Ovary (tissue), 3 donors: Measurements from ENCODE around the gene SWSAP1.

Experiments used
- EP300 ChIP-seq: sonication (generic); formaldehyde crosslinking; IDR thresholded peaks from one replicate; pipeline ENCODE4 v1.6.1; 2017; ENCODE audit warnings: antibody characterized with exemption
- POLR2A ChIP-seq: fragments of 450-650 bp; IDR thresholded peaks from one replicate; pipeline ENCODE4 v1.6.1; 2017; ENCODE audit warnings: antibody characterized with exemption, mild to moderate bottlenecking, moderate library complexity
- TF ChIP-seq, protein P1 (sequence below), 3 donors: fragments of 450-650 bp in 2 of 3; fragments of 200-600 bp in 1 of 3; IDR thresholded peaks; one replicate each; pipeline versions ENCODE4 v1.5.1 to v1.8.0; 2016 to 2022; ENCODE audit warnings: antibody characterized with exemption in 3 of 3, mild to moderate bottlenecking in 1 of 3
- donor health status: DM: no; HTN: no; CAD: no.

GRCh38 chr19:11404588-11405222 is 30.2 kb downstream of the SWSAP1 start:
- no peak for TF ChIP-seq EP300
- TF ChIP-seq, protein P1, sequence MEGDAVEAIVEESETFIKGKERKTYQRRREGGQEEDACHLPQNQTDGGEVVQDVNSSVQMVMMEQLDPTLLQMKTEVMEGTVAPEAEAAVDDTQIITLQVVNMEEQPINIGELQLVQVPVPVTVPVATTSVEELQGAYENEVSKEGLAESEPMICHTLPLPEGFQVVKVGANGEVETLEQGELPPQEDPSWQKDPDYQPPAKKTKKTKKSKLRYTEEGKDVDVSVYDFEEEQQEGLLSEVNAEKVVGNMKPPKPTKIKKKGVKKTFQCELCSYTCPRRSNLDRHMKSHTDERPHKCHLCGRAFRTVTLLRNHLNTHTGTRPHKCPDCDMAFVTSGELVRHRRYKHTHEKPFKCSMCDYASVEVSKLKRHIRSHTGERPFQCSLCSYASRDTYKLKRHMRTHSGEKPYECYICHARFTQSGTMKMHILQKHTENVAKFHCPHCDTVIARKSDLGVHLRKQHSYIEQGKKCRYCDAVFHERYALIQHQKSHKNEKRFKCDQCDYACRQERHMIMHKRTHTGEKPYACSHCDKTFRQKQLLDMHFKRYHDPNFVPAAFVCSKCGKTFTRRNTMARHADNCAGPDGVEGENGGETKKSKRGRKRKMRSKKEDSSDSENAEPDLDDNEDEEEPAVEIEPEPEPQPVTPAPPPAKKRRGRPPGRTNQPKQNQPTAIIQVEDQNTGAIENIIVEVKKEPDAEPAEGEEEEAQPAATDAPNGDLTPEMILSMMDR (IDR thresholded peaks at IDR 0.05) = no peak
- no peak for TF ChIP-seq POLR2A
